Stromal cell of bone marrow (primary cell): ENCODE data around the gene AHCYL1.
"Not testable (repeated sequence)": the region's sequence is repeated elsewhere in the genome, so short reads cannot be mapped to it uniquely, and the experiment has no call there.

ENCODE experiments used
- DNase-seq: peaks from one replicate; pipeline ENCODE4 v3.0.0-alpha.2; 2012; ENCODE audit warnings: low read depth

Gene AHCYL1

GRCh38 chr1:110002695-110003094 lies 18.1 kb downstream of the AHCYL1 start:
- DNase-seq = no peak

GRCh38 chr1:110003747-110004428 lies 19.3 kb downstream of the AHCYL1 start:
- DNase-seq = peak; percentile 97

GRCh38 chr1:110004583-110004982 lies 20.0 kb downstream of the AHCYL1 start:
- DNase-seq = no peak

GRCh38 chr1:110005971-110006370 lies 21.4 kb downstream of the AHCYL1 start:
- DNase-seq = no peak

GRCh38 chr1:110006516-110006915 lies 22.0 kb downstream of the AHCYL1 start:
- no peak for DNase-seq

GRCh38 chr1:110007046-110007830 lies 22.7 kb downstream of the AHCYL1 start:
- no peak for DNase-seq

- no peak for DNase-seq
Observed at GRCh38 chr1:110008971-110009565, 24.5 kb downstream of the AHCYL1 start.

GRCh38 chr1:110011527-110012041 lies 27.0 kb downstream of the AHCYL1 start:
- no peak for DNase-seq

- DNase-seq = no peak
Observed at GRCh38 chr1:110012100-110012780, 27.7 kb downstream of the AHCYL1 start.

GRCh38 chr1:110017792-110018191 lies 33.2 kb downstream of the AHCYL1 start:
- no peak for DNase-seq

- no peak for DNase-seq
Observed at GRCh38 chr1:110018396-110018795, 33.8 kb downstream of the AHCYL1 start.

- no peak for DNase-seq
Observed at GRCh38 chr1:110019770-110020169, 35.2 kb downstream of the AHCYL1 start.

GRCh38 chr1:110021285-110021684 lies 36.7 kb downstream of the AHCYL1 start:
- DNase-seq = no peak

- no peak for DNase-seq
Observed at GRCh38 chr1:110024613-110025012, 40.0 kb downstream of the AHCYL1 start.

- not testable (repeated sequence) for DNase-seq
Observed at GRCh38 chr1:110030687-110031086, 46.1 kb downstream of the AHCYL1 start.

GRCh38 chr1:110032327-110032726 lies 47.8 kb downstream of the AHCYL1 start:
- DNase-seq = no peak

GRCh38 chr1:110033421-110033820 lies 48.9 kb downstream of the AHCYL1 start:
- no peak for DNase-seq

GRCh38 chr1:110034040-110034450 lies 49.5 kb downstream of the AHCYL1 start:
- no peak for DNase-seq

- DNase-seq = peak; percentile 96
Observed at GRCh38 chr1:110034451-110035235, 50.1 kb downstream of the AHCYL1 start, which contains the start of gene STRIP1. STRIP1 (plus strand) TSS chr1:110034624; CDS start chr1:110034638, 14 bp downstream.

GRCh38 chr1:110035236-110035752 lies 50.7 kb downstream of the AHCYL1 start:
- no peak for DNase-seq

GRCh38 chr1:110038271-110038670 lies 53.7 kb downstream of the AHCYL1 start:
- no peak for DNase-seq
